Left ventricle myocardium inferior (tissue), 1 donor: ENCODE data around the gene COPS4. TPM values are rescaled to one million over a fixed set of nuclear protein-coding genes. Genes with fewer than 3 reads are reported as not detected.
A peak's percentile ranks its signal among the peaks of the same experiment; 100 is the strongest.
"Not testable (repeated sequence)": the region's sequence is repeated elsewhere in the genome, so short reads cannot be mapped to it uniquely, and the experiment has no call there.

ENCODE experiments used
- DNase-seq: peaks from one replicate; pipeline ENCODE4 v3.0.0-alpha.2; 2020
- H3K27ac ChIP-seq: fragments of 200-600 bp; replicated peaks from 2 replicates; pipeline ENCODE4 v1.8.0; 2021
- H3K27me3 ChIP-seq: fragments of 200-600 bp; 2 replicates; pipeline ENCODE4 v1.8.0; 2021; ENCODE audit warnings: low read depth
- H3K36me3 ChIP-seq: fragments of 200-600 bp; 2 replicates; pipeline ENCODE4 v1.8.0; 2021
- H3K4me1 ChIP-seq: fragments of 200-600 bp; 2 replicates; pipeline ENCODE4 v1.8.0; 2021
- H3K4me3 ChIP-seq: fragments of 200-600 bp; 2 replicates; pipeline ENCODE4 v1.8.0; 2021; ENCODE audit warnings: mild to moderate bottlenecking, moderate library complexity
- H3K9me3 ChIP-seq: fragments of 200-600 bp; replicated peaks from 2 replicates; pipeline ENCODE4 v1.8.0; 2021
- intact Hi-C: fragments of 100-400 bp; cut with micrococcal nuclease; formaldehyde crosslinking; loops from one replicate; pipeline ENCODE4 v1.11.0; 2022
- total RNA-seq: library from RNA; stranded (reverse); fragmentation: NEBNext Ultra II Directional; extraction: Animal tissue kit (Norgen Biotek cat#: 25700); gene quantifications from one replicate; pipeline ENCODE4 v1.2.1, GENCODE V29; 2021
- TF ChIP-seq, protein P1 (sequence below): fragments of 200-600 bp; IDR thresholded peaks from 2 replicates; pipeline ENCODE4 v1.8.0; 2021; ENCODE audit warnings: antibody characterized with exemption, mild to moderate bottlenecking, borderline replicate concordance
- donor health status: DM: no; HTN: yes; CAD: no; lungs with severe emphysema.

Gene COPS4
- total RNA-seq, 1 donor from 2014 or later: 53.6 TPM

DNA sequence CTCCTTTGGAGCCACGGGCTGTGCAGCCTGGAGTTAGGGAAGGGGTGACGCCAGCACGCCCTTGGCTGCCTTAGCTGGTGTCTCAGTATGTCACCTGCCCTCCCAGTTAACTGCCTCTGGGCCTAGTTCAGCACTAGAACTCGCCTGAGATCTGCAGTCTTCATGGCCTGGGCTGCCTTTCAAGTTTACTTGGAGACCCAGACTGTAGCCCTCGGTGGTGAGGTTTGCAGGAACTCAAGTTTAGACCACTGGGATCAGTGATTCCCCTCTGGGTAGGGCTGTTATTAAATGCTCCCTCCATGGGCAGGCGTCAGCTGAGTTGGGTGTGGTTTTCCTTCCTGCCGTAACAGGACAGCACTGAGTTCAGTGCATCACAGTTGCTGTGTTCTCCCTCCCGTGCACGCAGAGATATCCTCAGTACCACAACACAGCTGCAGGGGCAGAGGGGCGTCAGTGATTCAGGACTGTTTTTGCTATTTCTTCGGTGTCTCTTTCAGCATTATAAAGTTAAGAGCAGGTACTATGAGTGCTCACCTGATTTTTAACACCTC, 49.0 kb downstream of the COPS4 start:
- peak overlapping the region; percentile 58 for H3K27ac ChIP-seq
- H3K4me1 ChIP-seq: peaks cover 4% of the 10 kb centered on the region
- no peak for DNase-seq
- TF ChIP-seq, protein P1, sequence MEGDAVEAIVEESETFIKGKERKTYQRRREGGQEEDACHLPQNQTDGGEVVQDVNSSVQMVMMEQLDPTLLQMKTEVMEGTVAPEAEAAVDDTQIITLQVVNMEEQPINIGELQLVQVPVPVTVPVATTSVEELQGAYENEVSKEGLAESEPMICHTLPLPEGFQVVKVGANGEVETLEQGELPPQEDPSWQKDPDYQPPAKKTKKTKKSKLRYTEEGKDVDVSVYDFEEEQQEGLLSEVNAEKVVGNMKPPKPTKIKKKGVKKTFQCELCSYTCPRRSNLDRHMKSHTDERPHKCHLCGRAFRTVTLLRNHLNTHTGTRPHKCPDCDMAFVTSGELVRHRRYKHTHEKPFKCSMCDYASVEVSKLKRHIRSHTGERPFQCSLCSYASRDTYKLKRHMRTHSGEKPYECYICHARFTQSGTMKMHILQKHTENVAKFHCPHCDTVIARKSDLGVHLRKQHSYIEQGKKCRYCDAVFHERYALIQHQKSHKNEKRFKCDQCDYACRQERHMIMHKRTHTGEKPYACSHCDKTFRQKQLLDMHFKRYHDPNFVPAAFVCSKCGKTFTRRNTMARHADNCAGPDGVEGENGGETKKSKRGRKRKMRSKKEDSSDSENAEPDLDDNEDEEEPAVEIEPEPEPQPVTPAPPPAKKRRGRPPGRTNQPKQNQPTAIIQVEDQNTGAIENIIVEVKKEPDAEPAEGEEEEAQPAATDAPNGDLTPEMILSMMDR: no peak
- intact Hi-C loops: no loop called here
- no peaks in the 10 kb centered on the region for H3K36me3 ChIP-seq
- H3K4me3 ChIP-seq: no peak overlapping the region
- no peaks in the 10 kb centered on the region for H3K27me3 ChIP-seq
- peaks cover 16% of the 10 kb centered on the region for H3K9me3 ChIP-seq

DNA sequence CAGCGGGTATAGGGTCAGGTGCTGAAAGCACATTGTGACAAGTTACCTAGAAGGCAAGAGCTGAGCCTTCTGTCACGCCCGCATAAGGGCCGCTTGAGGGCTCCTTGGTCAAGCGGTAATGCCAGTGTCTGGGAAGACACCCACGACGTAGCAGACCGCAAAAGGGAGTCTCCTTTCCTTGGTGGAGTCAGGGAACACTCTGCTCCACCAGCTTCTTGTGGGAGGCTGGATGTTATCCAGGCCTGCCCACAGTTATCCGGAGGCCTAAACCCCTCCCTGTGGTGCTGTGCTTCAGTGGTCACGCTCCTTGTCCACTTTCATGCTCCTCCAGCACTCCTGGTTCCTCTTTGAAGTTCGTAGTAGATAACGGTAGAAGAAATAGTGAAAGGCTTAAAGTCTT, 50.0 kb downstream of the COPS4 start:
- H3K27ac ChIP-seq, H3K27me3 ChIP-seq, H3K36me3 ChIP-seq, DNase-seq, intact Hi-C loops, H3K4me3 ChIP-seq, H3K4me1 ChIP-seq: not testable (repeated sequence)
- H3K9me3 ChIP-seq: peaks cover 16% of the 10 kb centered on the region

DNA sequence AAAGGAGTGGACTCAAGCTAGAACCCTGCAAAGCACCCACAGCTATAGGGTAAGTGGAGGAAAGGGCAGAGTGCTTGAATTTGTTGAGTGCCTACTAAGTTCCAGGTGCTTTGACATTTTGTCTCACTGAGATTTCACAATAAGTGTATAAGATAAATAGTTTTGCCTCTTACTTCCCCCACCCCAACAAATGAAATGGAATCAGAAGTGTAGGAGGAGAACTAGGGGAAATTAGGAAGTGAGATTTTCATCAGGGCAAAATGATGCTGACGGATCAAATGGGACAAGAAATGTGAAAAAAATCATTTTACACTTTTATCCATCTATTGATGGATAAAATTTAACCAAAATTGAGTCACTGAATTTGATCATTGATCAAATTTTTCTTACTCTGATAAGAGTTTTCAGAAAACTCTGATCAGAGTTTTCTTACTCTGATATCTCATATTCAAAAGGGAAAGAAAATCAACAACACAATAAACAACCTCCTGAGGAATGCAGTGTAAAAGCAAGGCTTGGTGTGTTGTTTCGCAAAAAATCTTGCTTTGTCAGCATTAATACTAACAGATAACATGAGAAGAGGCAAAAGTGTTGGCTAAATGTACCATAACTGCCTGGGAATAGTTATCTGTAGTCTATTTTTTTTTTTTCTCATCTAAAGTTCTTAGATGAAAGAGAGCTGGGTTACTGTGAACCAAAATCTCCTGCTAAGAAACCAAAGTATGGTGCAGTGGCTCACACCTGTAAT, 54.6 kb downstream of the COPS4 start:
- intact Hi-C loops: no loop called here

DNA sequence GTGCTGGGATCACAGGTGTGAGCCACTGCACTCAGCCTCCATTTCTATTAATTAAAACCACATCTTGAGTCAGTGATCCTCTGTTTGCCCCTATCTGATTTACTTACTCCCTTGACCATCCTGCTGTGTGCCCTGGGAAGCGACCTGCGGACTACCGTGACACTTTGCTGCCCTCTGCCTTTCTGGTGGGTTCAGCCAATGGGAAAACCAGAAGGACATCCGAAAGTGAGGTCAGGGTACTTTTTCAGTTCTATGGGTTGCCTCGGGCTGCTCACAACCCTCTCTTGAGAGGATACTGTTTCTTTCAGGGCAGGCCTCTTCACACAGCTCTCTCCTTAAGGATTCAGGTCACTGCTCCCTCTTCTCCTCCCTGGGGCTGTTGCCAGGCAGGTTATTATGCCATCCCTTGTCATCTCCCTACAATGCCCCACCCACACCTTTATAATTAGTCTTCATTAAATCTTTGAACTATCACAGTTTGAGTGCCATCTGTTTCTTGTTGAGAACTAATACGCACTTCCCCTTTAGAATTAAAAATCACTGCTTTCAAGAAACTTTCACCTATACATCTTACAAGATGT, 58.2 kb downstream of the COPS4 start:
- DNase-seq: no peak
- no peak overlapping the region for H3K27ac ChIP-seq
- H3K36me3 ChIP-seq: no peaks in the 10 kb centered on the region
- H3K9me3 ChIP-seq: no peaks in the 10 kb centered on the region
- TF ChIP-seq, protein P1: no peak
- no peaks in the 10 kb centered on the region for H3K27me3 ChIP-seq
- H3K4me1 ChIP-seq: no peaks in the 10 kb centered on the region
- intact Hi-C loops: no loop called here
- H3K4me3 ChIP-seq: no peak overlapping the region

More for the DNA sequence above, 54.6 kb downstream of the COPS4 start:
- no peaks in the 10 kb centered on the region for H3K4me1 ChIP-seq
- H3K9me3 ChIP-seq: no peaks in the 10 kb centered on the region
- H3K27ac ChIP-seq: no peak overlapping the region
- DNase-seq: no peak
- TF ChIP-seq, protein P1: no peak
- no peaks in the 10 kb centered on the region for H3K36me3 ChIP-seq
- no peak overlapping the region for H3K4me3 ChIP-seq
- H3K27me3 ChIP-seq: no peaks in the 10 kb centered on the region

DNA sequence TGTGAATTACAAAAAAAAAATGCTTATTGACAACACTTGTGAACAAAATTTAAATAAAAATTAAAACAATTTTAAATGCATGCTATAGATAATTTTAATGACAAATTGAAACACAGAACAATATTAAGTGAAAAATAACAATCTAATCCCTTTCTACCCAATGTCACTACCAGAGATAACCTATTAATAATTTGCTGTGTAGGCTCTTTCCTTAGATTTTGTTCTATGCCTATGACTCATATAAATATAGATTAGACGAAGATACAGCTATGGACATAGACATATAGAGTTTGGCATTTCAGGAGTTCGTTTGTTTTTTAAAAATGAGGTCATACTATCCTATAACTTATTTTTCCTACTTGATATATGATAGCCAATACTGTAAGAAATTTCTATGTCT, 61.4 kb downstream of the COPS4 start:
- H3K4me3 ChIP-seq: no peak overlapping the region
- DNase-seq: no peak
- H3K27me3 ChIP-seq: no peaks in the 10 kb centered on the region
- TF ChIP-seq, protein P1: no peak
- H3K9me3 ChIP-seq: no peaks in the 10 kb centered on the region
- intact Hi-C loops: no loop called here
- no peaks in the 10 kb centered on the region for H3K4me1 ChIP-seq
- H3K36me3 ChIP-seq: no peaks in the 10 kb centered on the region
- H3K27ac ChIP-seq: no peak overlapping the region

DNA sequence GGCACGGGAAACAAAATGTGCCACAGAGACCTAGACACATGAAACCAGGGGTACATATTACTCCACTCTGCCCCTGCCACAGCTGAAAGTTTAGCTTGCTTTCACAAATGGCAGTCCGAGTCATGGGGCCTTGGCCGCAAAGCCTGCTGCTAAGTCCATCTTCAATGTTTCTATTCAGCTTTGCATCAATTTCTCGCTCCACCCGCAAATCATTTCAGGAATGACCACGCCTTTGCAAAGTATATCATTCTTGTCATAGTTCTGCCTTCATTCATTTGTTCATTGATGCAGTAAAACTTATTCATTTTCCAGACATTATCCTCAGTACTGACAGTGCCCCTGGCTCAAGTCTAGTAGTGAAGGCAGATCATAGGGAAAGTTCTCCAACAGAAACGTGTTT, 70.0 kb downstream of the COPS4 start:
- peaks cover 8% of the 10 kb centered on the region for H3K27me3 ChIP-seq
- no peak overlapping the region for H3K4me3 ChIP-seq
- H3K36me3 ChIP-seq: no peaks in the 10 kb centered on the region
- TF ChIP-seq, protein P1: no peak
- no peak for DNase-seq
- intact Hi-C loops: no loop called here
- H3K27ac ChIP-seq: no peak overlapping the region
- peaks cover 9% of the 10 kb centered on the region for H3K4me1 ChIP-seq
- no peaks in the 10 kb centered on the region for H3K9me3 ChIP-seq
